ENCODE measurements around the gene RHBDD1.

DNA sequence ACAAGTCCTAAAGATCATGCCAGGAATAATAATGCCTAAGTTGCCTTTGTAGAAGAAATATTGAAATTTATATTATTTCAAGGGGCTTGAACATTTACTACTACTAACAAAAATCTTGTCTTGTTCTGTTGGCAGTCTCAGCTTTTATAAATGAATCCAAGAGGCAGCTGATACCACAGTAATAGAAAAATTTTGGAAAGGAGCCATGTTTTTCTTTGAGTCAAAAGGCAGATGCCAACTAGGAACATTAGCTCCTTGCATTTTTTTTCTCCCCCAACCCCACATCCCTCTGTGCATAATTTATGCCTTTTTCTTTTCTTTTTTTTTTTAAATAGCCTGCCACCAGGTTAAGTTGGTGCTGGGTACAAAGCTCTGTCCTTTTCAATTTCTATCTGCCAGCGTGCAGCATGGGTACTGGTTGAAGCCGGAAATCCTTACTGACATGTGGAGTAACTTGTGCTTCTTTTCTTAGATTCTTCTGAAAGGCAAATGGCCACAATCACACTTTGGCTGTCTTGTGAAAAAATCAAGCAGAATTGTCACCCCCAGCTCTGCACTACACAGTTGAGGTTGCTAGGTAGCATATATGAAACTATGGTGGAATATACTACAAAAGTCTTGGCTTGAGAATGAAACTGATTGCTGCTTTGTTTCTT lies 98.8 kb downstream of the RHBDD1 start:
- TF ChIP-seq, protein P1, sequence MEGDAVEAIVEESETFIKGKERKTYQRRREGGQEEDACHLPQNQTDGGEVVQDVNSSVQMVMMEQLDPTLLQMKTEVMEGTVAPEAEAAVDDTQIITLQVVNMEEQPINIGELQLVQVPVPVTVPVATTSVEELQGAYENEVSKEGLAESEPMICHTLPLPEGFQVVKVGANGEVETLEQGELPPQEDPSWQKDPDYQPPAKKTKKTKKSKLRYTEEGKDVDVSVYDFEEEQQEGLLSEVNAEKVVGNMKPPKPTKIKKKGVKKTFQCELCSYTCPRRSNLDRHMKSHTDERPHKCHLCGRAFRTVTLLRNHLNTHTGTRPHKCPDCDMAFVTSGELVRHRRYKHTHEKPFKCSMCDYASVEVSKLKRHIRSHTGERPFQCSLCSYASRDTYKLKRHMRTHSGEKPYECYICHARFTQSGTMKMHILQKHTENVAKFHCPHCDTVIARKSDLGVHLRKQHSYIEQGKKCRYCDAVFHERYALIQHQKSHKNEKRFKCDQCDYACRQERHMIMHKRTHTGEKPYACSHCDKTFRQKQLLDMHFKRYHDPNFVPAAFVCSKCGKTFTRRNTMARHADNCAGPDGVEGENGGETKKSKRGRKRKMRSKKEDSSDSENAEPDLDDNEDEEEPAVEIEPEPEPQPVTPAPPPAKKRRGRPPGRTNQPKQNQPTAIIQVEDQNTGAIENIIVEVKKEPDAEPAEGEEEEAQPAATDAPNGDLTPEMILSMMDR (IDR thresholded peaks at IDR 0.05; ENCODE audit: poor library complexity, severe bottlenecking), result no peak
- TF ChIP-seq EZH2 (IDR thresholded peaks at IDR 0.05; ENCODE audit: borderline replicate concordance, insufficient read depth, low read length, poor library complexity, severe bottlenecking) (no peak), EP300 (conservative IDR thresholded peaks at IDR 0.05; ENCODE audit: poor library complexity, severe bottlenecking) (peak; percentile 94)
